GM03348 (cell line): ENCODE data around the gene RIC8B.
A peak's percentile ranks its signal among the peaks of the same experiment; 100 is the strongest.

Experiments
- DNase-seq: peaks from one replicate; pipeline ENCODE4 v3.0.0; 2012; ENCODE audit warnings: low spot score

The RIC8B gene

DNA sequence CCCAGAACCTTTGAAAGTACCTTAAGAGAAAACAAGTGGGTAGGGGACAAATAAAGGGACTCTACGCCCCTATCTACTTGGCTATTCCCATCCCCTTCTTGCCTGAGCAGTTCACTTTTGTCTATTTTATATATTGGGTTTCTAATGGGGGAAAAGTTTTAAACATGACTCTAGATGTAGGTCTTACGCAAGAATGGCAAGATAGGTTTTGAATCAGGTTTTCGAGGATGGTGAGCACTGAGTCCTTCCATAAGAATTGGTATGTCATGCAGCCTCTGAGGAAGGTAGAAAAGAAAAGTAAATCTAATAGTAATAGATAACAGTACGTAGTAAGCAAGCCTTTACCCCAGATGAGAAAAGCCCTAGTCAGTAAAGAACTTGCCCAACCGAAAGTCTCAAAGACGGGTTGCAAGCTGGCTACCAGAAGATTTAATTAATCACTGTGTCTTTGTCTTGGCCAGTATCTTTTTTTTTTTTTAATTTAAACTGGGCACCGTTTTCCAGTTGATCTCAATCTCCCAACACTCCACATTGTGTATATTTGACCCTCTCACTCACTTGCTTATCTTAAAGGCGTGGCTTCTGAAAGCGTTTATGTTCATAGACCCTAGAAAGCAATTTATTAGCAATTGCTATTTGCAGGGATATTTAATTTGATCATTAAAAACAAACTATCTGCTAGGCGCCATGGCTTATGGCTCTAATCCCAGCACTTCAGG is 94.7 kb downstream of the RIC8B start:
- DNase-seq = no peak

DNA sequence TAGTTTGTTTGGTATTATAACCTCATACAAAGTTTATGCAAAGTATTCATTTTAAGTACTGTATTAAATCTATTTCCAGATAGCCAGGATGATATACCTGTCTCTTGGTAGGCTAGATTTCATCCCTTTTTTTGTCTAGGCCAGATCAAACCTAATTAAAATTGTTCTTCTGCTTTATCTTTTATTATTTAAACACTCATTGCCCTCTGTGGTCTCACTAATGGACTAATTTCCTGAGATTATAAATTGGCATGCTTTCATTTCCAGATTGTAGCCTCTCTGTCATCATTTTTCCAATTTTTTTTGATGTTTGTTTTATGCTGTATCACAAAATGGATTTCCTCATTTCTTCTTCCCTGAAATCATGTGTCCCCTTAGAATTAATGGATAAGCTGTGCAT is 95.6 kb downstream of the RIC8B start:
- no peak for DNase-seq

DNA sequence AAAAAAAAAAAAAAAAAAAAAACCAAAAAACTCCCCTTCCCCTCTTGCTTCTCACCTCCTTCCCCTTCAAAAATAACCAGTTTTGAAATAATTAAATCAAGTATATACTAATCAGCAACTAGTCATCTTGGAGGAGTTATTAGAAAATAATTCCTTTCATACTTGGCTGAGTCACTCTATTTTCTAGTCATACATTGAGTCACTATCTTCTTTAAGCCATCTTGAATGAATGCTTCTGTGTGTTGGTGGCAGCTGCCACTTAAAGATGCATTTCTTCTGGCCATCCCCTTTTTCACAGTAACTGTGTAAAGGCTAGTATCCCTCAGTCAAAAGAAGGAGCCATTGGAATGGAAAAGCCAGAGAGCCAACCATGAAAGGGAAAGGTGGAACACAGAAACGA is 97.0 kb downstream of the RIC8B start:
- peak; percentile 36 for DNase-seq

DNA sequence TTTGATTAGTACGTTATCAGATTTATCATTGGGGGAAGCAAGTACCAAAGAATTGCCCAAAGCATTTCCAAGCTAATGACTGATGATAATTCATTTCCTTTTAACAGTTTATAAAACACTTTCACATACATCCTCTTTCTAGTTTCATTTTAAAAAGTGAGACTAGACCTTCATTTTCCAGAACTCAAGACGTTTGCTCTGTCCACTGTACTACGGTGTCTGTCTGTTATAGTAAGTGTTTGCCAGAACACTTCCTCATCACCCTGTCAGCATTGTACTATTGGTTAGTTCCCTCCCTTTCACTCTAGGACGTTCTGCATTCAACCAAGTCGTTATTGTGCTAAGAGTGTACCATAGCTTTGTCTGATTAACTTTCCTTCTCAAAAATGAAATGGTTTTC is 99.5 kb downstream of the RIC8B start:
- DNase-seq = no peak

DNA sequence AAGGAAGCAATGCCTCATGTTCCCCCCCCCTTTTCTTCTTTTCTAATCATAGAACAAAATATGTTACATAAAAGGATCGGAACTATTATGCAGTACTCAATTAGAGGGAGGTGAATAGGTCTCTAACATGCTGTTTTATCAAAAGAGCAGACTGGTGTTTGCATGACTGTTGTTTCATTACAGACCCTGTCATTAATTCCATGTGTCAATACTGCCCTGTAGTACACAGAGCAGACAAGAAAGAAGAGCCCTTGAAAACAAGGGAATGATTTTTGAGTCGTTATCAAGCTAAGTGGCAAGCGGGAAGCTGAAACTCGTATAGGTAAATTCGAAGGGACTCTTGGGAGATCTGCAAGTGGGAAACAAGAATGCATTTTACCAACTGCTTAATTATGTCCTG is 104.3 kb downstream of the RIC8B start:
- DNase-seq = no peak

DNA sequence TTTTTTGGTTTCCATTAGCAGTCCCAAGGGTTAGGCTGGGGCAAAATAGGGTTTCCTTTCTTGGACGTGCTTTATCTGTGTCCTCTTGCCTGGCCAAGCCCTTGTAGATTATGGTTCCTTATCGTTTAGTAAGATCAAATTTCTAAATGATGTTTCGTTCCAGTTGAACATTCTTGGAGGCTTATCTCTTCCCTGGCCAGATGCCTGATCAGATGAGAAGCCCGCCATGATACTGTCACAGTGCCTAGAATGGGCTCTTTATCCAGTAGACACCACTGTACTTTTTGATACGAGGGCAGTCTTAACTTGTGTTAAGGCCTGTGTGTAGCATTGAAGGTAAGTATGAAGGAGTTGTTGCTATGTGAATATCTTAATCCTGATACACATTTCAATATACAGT is 105.1 kb downstream of the RIC8B start:
- DNase-seq = no peak

DNA sequence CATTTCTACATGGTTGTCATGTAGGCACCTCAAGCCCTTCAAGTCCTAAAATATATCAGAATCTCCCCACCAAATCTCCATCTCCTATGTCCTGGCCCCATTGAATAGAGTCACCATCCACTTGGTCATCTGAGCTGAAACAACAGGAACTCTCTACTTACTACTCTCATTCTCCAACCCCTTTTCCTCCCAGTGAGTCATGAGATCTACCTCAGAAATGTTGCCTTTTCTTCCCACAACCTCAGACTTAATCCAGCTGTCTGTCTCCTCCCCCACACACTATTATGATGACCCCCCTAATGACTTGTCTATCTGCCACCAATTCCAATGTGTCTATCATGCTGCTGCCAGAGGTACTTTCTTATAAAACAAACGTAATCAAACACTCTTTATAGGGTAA is 108.9 kb downstream of the RIC8B start:
- DNase-seq = no peak

DNA sequence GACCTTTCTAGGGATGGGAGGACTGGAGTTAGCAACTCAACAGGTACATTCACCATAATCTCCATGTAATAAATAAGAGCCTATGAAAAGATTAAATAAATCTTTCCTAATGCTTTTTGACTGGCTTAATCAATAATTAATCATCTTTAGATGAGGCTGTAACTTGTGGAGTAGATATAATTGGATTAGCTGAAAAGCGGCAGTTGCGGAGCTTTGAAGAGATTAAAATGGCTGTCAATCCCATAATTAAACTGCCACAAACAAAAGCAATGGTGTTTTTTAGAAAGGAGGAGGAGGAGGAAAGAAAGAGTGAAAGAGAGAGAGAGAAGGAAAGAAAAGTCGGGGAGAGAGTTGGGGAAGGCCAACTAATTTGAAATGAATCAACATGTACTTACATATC is 110.5 kb downstream of the RIC8B start:
- no peak for DNase-seq

DNA sequence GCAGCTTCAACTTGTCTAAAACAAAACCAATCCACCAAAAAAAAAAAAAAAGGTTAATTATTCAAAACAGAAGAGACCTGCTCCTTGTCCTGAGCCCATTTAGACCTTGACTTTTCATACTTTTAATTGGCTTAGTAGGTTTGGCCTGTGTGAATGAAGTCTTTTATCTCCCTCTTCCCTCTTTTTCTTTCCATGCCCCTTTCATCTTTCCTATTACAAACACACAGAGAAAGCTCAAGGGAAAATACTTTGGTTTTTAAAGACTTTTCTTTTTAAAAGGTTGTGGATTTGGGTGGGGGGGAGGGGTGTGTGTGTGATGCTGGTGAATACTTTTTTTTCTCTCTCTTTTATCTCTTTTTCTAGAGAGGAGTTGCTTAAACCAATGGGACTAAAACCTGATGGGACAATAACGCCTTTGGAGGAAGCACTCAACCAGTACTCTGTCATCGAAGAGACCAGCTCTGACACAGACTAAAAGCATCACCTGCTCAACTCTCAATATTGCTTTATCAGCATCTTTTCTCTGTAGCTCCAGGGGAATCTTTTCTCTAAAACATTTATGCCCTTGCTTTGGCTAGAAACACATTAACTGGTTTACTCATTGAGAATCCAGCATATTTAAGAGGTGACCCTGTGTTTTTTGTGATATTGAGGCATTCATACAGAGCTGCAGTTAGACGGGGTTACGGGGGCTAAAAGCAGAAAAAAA is 111.2 kb downstream of the RIC8B start:
- no peak for DNase-seq

DNA sequence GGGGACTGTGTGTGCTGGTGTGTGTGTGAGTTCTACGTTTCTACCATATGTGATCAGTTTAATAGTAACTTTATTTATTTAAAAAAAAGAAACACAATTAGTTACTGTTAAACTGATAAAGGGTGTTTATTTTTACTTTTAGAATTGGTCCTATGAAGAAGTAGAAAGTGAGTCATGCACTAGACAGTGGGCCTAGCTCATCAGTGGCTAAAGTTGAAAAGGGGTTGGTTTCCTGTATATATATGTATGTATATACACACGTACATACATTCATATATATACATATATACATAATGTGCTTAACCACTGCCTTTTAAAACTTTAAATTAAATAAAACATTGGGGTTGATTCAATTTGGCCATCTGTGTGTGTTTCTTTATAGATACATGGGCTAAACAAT is 112.5 kb downstream of the RIC8B start:
- no peak for DNase-seq

DNA sequence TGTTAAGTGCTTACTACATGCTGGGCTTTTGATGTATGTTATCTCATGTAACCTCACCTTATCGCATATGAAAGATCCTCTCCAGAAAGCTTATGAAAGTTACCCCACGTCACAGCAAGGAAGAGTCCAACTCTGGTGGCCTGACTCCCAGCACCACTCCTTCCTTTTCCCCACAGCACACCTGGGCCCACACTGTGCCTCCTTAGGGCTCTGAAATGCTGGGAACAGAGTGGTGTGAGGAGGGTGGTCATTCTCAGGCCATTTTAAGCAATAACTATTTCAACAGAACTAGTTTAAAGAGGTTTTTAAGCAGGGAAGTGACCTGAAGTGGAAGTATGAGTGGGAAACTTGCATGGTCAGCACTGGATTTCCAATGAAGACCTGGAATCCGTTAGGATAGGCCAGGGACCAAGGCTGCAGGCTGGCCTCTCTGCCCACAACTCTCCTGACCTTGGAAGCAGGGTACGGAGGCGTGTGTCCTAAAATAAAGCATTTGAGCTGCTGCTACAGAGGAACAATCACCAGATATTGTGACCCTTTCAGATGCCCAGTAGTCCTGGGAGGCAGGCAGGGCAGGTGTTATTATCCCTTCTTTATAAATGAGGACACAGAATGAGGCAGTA is 114.0 kb downstream of the RIC8B start:
- DNase-seq = no peak

DNA sequence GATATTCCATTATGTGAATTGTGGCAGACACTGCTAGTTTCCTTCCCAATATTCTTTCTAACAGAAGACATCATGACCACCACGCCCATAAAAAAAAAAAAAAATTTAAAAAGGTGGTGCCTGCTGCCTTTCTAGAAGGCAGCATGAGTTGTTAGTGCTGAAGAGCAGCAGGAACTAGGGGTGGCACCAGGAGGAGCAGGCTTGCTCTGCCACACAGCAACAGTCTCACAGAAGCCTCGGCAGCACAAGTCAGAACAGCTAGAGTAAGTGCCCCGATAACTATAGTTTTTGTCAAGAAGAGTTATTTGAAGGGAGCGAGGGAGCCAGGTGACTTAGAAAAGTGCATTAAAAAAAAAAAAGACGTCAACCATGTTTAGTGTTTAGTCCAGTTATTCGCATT is 114.8 kb downstream of the RIC8B start:
- no peak for DNase-seq

DNA sequence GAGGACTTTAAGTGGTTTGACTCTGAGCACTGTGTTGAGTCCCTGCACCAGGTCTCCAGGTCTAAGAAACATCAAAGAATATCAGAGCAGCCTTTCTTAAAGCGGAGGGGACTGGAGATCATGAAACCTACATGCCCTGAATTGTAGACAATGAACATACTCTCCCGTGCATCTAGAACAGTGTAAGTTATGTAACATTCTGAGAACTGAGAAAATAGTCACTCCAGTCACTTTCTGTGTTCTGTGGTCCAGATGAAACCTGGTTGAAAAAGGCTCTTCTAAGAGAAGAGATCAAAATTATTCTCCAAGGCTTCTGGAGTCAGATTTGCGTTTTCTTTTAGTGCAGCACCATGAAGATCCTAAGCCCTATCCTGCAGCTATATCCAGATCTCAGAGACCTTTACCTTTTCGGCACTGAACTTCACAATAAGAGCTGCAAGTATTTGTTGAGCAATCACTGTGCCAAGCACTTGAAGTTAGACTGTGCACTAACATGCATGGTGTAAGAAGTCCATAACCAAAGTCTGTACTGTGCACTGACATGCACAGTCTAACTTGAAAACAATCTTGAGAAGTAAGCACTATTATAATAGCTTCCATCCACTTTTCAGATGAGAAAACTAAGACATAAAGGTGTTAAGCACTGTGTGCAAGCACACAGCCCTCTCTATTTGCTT is 115.6 kb downstream of the RIC8B start:
- no peak for DNase-seq

DNA sequence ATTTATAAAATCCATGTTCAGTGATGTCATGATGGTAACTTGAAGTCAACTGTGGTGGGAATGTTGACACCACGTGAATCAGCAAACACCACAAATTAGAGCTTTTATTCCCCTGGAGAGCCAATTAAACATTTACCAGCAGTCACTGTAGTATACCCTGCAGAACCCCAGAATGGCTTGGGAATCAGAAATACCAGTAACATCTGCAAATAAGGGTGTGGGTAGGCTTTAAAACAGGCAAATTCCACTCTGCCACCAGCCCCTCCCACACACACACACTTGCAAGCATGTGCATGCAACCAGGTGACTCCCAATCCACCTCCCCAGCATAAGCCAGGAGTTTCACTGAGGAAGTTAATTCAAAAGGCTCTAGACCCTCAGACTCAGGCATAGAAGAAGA is 117.6 kb downstream of the RIC8B start:
- no peak for DNase-seq

DNA sequence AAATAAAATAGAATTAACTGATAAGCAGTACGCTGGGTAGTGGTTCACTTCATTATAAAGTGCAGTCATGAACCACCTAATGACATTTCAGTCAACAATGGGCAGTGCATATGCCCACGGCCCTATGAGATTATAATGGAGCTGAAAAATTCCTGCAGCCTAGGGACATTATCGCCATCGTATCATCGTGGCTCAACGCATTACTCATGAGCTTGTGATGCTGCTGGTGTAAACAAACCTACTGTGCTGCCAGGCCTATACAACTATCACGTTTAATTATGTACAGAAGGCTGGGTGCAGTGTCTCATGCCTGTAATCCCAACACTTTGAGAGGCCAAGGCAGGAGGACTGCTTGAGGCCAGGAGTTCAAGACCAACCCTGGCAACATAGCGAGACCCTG is 119.0 kb downstream of the RIC8B start:
- no peak for DNase-seq

DNA sequence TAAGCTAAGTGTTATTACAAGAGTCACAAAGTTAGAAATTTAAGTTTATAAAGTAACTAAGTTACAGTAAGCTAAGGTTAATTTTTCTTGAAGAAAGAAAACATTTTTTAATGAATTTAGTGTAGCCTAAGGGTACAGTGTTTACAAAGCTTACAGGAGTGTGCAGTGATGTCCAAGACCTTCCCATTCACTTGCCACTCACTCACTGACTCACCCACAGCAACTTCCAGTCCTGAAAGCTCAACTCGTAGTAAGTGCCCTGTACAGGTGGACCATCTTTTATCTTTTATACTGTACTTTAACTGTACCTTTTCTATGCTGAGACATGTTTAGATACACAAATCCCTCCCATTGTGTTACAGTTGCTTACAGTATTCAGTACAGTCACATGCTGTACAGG is 120.3 kb downstream of the RIC8B start:
- DNase-seq = no peak

DNA sequence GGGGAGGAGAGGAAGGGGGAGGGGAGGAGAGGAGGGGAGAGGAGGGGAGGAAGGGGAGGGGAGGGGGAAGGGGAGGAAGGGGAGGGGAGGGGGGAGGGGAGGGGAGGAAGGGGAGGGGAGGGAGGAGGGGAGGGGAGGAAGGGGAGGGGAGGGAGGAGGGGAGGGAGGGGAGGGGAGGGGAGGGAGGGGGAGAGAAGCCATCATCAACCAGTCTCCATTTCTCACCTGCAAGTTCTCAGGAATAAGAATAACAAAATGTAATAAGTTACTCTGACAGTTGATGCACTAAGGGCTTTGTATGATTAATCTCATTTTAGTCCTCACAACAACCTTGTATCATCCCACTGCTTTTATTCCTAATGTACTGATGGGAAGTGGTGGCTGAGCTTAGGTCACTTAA is 122.1 kb downstream of the RIC8B start:
- no peak for DNase-seq

DNA sequence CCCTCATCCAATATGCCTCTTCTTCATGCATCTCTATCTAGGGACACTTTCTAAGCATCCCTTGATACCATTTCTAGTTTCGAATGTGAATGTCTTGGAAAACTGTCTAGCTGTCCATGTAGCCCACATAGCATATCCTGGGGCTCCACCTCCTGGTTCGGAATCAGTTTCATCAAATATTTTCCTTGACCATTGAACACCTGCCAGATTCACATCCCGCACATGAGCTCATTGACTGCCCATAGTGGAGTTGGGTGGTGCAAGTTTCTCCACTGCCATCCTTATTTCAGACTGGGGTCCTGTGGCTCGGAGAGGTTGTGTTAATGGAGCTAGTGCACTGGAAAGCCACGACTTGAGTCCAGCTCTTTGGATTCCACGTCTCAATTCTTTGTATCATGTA is 122.6 kb downstream of the RIC8B start:
- DNase-seq = no peak

DNA sequence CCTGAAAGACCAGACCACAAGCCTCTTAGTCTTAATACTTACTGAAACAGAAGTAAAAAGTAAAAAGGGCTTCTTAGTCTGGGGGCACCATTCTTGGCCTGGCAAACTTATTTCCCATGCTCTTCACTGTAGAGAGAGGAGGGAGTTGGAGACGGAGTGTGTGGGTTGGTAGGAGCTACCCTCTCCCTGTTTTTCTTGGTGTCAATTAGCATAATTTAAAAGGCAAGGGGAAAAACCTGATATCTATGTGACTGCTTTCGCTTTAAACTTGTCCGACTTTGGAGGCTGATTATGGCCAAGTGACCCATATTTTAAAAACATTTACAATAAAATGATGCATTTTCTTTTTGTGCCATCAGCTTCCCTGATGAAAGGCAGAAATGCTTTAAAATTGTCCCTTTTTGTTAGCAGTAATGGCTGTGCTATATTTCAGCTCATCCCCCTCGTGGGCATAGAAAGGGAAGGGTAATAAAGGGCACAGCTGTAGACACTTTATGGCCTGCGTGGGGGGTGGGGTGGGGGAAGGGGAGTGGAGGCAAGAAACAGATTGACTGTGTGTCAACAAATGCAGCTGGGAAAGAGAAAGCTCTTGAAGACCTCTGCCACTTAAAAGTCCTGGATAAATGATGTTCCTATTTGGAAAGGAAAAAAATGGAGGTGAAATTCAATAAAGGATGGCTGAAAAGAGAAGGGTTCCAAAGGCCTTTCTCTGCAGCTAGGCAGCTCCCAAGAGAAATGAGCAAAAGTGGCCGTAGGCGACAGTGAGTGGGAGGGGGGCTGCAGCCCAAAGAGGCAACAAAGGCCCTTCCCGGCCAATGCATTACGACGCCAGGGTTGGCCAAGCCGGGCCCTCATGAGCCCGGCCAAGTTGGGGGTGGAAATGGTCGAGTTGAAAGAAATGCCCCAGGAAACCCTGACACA is 123.8 kb downstream of the RIC8B start:
- no peak for DNase-seq

DNA sequence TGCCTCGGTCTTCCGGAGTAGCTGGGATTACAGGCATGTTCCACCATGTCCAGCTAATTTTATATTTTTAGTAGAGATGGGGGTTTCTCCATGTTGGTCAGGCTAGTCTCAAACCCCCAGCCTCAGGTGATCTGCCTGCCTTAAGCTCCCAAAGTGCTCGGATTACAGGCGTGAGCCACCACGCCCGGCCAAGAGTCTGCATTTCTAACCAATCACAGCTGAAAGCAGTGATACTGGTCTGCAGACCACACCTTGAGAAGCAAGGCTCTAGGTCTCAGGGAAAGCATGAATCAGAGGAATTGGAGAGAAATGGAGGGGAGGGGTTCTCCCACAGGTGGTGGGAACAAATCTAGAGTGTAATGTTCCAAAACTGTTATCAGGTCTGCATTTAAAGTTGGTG is 126.1 kb downstream of the RIC8B start:
- DNase-seq = no peak

DNA sequence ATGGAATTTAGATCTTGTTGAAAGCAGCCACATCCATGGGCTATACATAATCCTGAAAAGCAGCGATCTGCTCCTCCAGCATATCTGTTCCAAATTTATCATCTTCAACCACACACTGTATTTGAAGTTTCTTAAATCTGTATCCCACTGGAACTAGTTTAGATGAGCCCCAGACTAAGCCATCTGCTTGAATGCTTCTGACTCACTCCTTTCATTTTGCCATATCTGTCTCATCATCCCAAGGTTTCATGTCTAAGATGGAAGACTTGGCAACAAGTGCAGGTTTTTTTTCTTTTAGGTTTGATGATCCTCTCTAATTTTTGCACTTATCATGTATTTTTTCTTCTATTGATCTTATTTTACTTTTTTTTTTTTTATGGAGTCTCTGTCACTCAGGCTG is 126.8 kb downstream of the RIC8B start:
- DNase-seq = no peak

DNA sequence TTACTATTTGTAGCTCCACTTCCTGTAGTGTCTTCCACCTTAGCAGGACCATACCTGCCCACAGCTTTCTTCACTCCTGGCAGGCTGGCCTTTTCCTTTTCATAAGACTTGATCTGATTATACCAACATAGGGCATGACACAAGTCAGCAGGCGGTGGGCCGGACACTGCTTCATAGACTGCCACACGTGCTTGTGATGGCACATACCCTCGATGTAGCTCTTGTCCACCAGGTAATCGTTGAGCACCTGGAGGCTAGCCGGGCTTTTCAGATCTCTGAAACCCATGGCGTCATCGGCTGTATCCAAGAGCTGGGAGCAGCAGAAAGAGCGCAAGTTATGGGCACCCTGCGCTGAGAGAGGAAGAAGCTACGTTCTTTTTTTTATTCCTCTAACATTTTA is 127.6 kb downstream of the RIC8B start:
- no peak for DNase-seq
